Right kidney (tissue), 1 donor: Measurements from ENCODE around the gene GRID1.
"Not testable (repeated sequence)": the region's sequence is repeated elsewhere in the genome, so short reads cannot be mapped to it uniquely, and the experiment has no call there.

Experiments used
- DNase-seq: peaks from one replicate; pipeline ENCODE4 v3.0.0-alpha.2; 2016

GRID1 gene

DNA sequence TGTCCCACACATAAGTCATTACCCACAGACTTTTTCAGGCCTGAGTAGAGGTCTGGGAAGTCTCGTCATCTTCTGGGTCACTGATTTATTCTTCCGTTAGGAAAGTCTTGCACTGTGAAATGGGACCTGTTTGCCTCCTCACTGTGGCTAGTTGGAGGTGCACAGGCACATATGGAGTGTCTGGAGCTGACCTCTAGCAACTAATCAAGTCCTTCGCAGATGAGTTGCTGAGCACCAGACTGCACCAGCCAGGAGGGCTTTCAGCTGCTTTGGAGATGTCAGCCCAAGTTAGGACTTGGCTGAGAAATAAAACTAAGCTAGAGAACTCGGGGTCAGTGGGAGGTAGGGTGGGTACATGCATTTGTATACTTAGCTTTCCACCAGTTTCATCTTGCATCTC lies 578.0 kb downstream of the GRID1 start:
- no peak for DNase-seq

DNA sequence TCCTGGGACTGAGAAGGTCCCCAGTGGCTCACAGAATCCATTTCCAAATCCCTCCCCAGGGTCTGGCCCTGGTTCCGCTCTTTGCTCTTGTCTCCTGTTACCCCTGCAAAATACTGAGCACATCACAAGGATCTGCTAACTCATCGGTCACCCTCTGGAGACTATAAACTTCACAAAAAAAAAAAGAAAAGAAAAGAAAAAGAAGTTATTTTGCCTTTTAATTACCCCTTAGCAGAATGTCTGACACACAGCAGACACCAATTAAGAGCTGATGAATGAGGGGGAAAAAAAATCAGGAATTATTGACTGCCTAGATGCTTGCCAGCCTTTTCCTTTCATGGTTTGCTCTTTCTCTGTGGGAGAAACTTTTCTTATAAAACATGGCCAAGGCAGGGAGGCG lies 578.7 kb downstream of the GRID1 start:
- DNase-seq: no peak

DNA sequence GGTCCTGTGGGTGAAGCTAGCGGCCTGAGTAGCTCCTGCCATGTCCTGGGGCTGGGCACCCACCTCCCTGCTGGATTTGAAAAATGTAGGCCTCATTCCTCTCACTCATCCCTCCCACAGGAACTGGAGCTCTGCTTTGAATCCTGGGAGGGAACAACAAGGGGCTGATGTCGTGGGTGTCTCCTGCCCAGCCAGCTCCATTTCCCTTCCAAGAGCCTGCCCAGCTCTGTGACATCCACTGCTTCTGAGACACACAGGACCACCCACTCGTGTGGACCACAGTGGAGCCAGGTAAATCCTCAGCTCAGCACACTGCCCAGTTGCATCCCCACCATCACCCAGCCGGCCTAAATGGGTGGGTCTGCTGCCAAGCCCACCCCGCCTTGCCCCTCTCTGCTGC lies 579.2 kb downstream of the GRID1 start:
- no peak for DNase-seq

DNA sequence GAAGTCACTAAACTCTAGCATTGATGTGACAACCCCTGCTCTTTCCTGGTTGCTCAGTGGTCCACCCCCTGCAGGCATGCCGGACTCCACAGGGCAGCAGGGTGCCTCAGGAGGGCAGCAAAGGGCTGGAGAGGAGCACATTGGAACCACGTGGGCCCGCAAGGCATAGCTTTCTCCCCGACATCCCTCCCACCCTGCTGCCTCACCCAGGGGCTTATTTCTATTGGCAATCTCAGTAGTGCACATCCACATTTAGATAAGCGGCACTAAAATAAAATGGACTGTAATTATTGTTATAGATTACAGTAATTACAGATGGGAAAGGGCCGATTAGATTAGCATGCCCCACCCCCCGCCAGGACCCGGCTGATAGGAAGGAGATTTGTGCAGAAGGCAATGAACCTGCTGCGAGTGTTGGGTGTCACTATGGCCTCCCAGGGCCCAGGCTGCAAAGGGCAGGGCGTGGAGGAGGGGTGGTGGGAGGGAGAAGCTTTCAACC lies 580.1 kb downstream of the GRID1 start:
- DNase-seq: no peak

DNA sequence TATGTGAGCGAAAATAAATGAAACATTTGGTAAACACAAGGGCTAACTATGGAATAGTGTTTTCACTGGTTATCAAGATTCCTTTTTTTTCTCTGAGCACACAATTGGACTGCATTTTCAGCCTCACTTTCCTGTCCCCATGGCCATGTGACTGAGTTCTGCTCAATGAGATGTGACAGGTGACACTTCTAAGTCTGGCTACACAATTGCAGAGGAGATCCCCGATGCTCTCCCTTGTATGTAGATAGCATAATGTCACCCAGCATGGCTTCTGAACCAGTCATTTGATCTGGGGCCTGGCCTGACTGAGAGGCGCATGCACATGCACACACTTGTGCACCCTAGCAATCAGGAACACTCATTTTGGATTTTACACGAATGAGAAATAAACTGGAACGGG lies 581.8 kb downstream of the GRID1 start:
- DNase-seq: no peak

DNA sequence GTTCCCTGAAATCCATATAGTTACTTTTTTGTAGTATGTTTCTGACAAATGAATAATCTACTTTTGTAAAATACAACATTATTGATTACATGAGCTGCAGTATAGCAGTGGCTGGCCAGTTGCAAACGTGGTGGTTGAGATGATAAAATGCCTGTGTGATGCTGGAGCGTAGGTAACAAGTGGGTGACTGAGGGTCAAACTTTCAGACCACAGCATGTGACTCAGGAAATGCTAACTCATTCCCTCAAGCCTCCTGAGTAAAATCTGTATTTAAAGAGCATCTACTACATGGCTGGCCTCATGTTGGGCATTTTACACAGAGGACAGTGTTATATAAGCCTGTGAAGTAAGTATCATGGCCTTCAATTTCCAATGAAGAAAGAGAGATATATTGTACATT lies 585.2 kb downstream of the GRID1 start:
- no peak for DNase-seq

DNA sequence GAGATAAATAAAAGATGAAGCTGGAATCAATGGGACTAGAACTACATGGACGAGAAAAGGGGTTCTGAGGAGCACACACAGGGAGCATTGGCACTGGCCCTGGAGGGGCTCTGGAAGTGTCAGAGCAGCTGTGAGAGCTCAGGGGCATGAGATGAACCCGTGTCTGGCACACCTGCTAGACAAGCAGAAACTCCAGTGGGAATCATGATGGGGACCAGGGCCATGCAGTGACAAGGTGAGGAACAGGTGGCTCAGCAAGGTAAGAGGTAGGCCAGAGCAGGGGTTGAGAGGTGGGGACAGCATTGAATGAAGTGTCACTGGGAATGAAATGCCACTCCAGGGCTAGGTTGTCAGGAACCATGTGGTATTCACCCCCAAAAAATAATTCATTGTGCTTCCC lies 588.5 kb downstream of the GRID1 start:
- no peak for DNase-seq

DNA sequence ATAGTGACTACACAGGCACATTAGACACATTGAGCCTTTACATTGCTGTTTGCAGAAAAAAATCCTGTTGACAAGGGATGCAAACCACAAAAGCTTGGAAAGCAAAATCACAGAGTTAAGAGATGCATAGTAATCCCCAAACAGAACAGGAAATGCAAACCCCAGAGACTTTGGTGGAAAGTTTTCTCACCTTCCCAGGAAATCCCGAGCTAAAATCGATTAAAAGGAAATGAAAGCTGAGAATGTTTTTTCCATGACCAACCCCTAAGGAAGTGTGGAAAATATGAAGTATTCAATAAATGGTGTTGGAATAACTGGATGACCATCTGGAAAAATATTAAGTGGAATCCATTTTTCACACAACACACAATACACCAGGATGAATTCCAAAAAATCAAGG lies 598.7 kb downstream of the GRID1 start:
- DNase-seq: no peak

DNA sequence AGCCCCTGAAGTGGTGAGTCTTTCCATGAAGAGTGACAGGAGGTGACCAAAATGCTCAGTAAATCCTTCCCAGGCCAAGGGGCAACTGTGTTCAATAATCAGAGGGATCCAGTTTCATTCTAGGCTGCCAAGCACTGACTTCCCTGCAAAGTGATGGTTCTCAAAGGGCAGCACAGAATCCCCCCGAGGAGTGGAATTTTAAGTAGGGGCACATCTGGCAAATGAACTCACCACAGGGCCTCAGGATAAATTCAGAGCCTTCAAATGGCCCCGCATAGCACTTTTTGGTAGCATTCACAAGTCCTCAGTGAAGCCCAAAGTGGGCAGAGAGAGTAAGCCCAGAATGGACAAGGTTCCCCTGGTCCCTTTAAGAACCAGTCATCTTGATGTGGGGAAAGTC lies 602.5 kb downstream of the GRID1 start:
- DNase-seq: no peak

DNA sequence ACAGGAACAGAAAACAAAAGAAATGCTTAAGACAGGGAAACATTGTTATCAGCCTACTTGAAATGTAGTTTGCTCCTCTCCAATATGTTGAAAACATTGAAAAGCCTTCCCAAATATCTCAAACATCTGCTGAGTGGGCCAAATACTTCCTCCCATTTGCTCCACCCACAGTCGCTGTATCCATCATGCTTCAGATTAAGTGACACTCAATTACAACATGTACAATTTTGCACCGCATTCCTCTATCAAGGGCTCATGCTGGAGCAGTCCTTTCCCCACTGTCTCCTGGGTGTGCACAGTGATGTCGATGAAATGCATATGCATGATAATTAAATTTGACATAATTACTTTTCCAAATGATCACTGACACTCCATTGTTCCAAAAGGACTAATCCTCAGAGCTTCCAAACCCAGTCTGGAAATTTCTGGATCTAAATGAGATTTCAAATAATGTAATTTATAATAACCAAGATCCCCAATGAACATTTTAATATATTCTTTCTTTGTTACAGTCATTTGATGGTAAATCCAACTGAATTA lies 604.6 kb downstream of the GRID1 start:
- DNase-seq: no peak

DNA sequence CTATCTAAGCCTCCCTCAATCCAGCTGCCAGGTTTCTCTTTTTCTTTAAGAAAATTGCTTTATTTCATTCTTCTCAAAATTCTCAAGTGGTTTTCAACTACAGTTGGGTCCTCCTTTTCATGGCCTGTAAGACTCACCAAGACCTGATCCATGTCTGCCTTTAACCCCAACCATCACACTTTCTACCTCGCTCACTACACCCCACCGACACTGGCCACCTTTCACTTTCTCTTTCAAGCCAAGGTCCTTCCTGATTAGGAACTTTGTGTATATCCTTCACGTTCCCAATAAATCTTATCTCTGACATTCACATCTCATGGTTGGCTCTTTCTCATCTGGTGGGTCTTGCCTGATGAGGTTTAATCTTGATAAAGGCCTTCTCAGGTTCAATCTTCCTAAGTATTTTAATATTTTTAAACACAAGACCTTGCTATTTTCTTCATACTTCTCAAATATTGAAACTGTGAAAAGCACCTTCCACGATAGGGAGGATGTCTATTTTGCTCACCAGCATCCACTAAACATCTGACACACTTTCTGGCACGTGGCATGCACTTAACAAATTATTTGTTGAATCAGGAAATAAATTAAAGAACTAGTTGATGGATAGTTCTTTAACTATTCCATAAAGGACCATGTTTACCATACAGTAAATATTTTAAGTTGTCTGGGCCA lies 624.8 kb downstream of the GRID1 start:
- no peak for DNase-seq

DNA sequence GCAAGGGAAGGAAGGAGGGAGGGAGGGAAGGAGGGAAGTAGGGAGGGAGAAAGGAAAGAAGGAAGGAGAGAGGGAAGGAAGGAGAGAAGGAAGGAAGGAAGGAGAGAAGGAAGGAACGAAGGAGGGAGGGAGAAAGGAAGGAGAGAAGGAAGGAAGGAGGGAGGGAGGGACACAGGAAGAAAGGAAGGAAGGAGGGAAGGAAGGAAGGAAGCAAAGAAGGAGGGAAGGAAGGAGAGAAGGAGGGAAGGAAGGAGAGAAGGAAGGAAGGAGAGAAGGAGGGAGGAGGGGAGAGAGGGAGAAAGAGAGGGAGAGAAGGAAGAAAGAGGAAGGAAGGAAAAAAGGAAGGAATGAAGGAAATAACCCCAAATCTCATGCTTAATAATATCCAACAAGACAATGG lies 630.6 kb downstream of the GRID1 start:
- no peak for DNase-seq

DNA sequence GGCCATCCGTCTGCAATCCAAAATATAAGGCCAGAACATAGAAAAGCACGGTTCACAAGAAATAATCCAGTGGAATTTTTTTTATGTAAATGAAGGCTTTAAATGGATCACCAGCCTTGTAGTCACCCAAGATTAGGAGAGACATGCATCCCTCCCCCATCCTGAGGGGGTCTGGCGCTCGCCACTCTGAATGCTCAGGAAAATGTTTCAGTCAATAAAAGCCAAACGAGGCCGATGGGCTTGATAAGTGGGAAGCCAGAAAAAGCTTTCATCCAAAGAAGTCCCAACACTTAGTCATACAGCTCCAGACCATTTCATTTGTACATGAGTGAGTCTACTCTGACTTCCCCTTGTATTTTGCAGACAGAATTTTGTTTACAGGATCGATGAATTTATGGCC lies 631.8 kb downstream of the GRID1 start:
- no peak for DNase-seq

DNA sequence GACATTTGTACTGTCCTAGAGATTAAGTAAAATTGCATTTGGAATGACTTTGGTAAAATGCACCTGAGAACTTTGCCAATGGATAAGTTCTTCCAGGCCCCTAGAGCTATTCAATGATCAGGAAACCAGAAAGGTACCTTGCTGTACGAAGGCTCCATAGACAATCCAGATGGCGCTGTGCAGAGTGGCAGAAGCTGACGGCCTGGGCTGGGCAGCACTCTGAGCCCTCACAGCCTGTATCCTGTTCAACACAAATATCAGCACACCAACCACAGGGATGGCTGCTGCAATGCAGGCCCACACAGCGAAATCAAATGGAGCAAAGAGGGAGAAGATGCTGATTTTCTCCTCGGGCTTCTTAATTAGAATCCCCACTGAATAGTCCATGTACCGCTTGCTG lies 642.4 kb downstream of the GRID1 start:
- no peak for DNase-seq

DNA sequence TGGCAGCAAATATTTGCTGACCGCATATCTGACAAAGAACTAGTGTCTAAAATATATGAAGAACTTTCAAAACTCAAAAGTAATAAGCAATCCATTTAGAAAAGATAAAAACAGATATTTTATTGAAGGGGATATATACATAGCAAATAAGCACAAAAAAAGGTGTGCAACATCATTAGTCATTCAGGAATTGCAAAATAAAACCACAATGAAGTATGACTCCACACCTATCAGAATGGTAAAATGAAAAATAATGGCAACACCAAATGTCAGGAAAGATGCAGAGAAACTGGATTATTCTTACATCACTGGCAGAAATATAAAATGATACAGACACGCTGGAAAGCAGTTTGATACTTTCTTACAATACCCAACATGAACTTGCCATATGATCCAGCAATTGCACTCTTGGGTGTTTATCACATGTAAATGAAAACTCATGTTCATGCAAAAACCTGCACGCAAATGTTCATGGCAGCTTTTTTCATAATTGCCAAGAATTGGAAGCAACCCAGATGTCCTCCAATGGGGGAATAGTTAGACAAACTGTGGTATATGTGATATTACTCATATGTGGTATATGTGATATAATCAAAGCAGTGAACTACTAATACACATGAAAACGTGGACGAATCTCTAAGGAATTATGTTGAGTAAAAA lies 645.5 kb downstream of the GRID1 start:
- no peak for DNase-seq

DNA sequence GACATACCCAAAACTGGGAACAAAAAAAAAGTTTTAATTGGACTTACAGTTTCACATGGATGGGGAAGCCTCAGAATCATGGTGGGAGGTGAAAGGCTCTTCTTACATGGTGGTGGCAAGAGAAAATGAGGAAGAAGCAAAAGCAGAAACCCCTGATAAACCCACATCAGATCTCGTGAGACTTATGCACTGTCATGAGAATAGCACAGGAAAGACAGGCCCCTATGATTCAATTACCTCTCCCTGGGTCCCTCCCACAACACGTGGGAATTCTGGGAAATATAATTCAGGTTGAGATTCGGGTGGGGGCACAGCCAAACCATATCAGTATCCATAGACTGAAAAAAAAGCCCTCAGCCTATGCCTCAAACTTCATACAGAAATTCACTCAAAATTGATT lies 647.2 kb downstream of the GRID1 start:
- no peak for DNase-seq

DNA sequence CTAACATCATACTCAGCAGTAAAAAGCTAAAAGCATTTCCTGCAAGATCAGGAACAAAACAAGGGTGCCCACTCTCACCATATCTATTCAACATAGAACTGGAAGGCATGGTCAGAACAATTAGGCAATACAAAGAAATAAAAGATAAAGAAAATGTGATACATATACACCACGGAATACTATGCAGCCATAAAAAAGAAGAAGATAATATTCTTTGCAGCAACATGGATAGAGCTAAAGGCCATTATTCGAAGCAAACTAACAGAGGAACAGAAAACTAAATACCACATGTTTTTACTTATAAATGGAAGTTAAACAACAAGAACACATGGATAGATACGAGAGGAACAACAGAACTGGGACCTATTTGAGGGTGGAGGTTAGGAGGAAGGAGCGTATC lies 652.7 kb downstream of the GRID1 start:
- no peak for DNase-seq

DNA sequence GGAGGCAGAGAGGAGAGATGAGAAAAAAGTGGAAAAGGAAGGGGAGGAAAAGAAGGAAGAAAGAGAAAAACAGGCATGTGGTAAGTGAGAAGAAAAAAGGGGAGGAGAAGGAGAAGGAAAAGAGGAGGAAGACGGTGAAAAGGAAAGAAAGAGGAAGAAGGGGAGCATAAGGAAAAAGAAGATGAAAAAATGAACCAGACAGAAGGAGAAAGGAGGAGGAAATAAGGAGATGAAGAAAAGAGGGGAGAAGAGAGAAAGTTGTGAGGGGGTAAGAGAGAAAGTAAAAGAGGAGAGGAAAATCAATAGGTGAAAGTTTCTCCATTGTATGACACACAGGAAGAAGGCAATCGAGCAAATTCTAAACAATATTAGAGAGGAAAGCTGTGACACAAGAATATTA lies 663.8 kb downstream of the GRID1 start:
- no peak for DNase-seq

DNA sequence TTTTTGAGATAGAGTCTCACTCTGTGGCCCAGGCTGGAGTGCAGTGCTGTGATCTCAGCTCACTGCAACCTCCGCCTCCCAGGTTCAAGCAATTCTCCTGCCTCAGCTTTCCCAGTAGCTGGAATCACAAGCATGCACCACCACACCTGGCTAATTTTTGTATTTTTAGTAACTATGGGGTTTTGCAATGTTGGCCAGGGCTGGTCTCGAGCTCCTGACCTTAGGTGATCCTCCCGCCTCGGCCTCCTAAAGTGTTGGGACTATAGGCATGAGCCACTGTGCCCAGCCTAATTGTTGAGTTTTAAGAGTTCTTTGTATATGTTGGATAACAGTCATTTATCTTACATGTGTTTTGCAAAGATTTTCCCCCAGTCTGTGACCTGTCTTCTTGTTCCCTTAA lies 667.5 kb downstream of the GRID1 start:
- not testable (repeated sequence) for DNase-seq

DNA sequence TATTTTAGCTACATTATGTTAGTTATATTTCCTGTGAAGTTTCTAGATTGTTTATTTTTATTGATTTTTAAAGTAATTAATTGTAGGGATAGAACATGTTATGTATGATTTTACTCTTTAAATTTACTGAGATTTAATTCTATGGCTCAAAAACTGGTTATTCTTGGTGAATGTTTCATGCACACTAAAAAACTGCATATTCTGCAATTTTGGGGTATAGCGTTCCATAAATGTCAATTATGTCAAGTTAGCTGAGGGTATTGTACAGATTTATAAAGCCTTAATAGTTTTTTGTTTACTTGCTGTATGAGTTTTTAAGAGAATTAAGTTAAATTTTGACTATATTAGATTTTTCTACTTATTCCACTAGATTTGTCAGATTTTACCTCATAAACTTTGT lies 669.7 kb downstream of the GRID1 start:
- DNase-seq: no peak

DNA sequence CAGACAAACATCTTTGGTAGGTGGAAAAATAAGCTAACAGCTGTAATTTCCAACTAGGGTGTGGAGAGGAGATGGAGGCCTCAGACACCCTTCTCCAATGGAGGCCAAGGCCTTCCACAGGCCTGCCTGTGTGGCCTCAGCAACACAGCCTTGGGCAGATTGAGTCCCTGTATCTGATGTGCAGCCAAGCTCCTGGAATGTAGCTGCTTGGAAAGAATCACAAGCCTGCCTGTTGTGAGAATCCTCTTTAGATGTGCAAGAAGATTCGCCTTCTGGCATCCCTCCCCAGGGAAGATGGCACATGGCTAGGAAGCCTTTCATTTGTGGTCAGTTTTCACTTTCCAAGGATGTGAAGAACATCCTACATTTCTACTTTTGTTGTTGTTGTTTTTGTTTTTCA lies 684.0 kb downstream of the GRID1 start:
- no peak for DNase-seq

DNA sequence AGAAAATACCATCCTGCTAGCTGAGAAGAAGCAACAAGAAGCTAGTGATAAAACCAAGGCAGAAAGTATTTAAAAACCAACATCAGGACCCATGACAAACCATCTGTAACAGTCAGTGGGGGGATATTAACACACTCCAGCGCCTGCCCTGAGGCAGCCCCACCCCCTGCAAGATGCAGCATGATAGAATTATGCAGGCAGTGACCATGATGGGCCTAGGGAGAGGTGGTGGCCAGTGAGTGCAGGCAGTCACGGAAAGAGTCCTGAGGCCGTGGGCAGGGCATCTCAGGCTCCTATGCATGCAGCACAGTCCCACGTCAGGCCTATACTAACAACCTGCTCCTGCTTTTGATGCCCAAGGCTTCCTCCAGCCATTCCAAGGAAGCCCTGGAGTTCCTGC lies 686.9 kb downstream of the GRID1 start:
- DNase-seq: no peak

DNA sequence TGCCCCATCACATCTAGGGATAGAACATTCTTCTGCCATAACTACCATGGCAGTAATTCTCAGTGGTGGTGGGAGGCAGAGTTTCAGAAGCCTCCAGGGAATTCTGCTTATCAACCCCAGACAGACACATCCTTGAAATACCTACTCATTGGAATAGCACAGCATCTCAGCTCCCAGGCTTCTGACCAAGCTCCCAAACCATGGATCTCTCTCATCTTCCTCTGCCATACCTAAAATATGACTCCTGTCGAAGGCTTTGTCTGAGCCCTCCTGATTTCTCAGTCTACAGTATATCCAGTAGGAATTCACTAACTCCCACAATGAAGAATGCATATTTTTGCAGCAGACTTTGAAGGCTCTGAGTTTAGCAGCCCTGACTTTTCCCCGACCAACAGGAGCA lies 687.5 kb downstream of the GRID1 start:
- DNase-seq: no peak

DNA sequence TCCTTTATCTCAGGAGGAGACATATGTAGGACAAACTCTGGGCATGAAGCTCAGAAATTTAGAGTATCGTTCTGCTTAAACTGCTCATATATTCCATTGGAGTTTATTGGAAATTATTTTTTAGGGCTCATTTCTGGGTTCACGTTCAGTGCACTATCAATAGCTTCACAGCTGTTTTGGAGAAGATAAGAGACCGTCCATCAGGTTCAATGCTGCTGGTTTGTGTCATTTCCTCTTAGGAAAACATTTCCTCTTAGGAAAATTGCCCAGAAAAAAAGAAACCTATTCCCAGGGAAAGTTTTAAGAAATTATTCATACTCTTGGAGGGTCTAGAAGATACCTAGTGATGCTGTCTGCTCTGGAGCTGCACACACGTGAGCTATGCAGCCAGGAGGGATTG lies 691.7 kb downstream of the GRID1 start:
- no peak for DNase-seq
